Type B pancreatic cell (in vitro differentiated cells): ENCODE data around the gene SAAL1. TPM values are rescaled to one million over a fixed set of nuclear protein-coding genes. Genes with fewer than 3 reads are reported as not detected.
A peak's percentile ranks its signal among the peaks of the same experiment; 100 is the strongest.

Experiments used
- DNase-seq: peaks from one replicate; pipeline ENCODE4 v3.0.0; 2021; ENCODE audit warnings: mixed read lengths; ENCODE audit not compliant: unreplicated experiment; ENCODE audit errors: extremely low spot score
- H3K27ac Mint-ChIP-seq: 2 replicates; pipeline ENCODE4 v1.8.0; 2021; ENCODE audit warnings: mild to moderate bottlenecking, mixed read lengths
- H3K27me3 Mint-ChIP-seq: 2 replicates; pipeline ENCODE4 v1.8.0; 2021; ENCODE audit warnings: mixed read lengths
- H3K36me3 Mint-ChIP-seq: 2 replicates; pipeline ENCODE4 v1.8.0; 2021; ENCODE audit warnings: mixed read lengths
- H3K4me1 Mint-ChIP-seq: one replicate; pipeline ENCODE4 v1.8.0; 2021; ENCODE audit warnings: mixed read lengths; ENCODE audit not compliant: unreplicated experiment
- H3K4me3 Mint-ChIP-seq: 2 replicates; pipeline ENCODE4 v1.8.0; 2021; ENCODE audit warnings: mild to moderate bottlenecking, mixed read lengths
- H3K9me3 Mint-ChIP-seq: 2 replicates; pipeline ENCODE4 v1.8.0; 2021; ENCODE audit warnings: mixed read lengths
- CTCF ChIP-seq: fragments of 200-600 bp; sonication (generic); conservative IDR thresholded peaks from 2 replicates; pipeline ENCODE4 v1.5.0; 2021; ENCODE audit warnings: antibody characterized with exemption, mild to moderate bottlenecking
- total RNA-seq: library from RNA; stranded (reverse); gene quantifications from 2 replicates; pipeline ENCODE4 v1.2.1, GENCODE V29; 2021; ENCODE audit warnings: low replicate concordance

Gene SAAL1
- total RNA-seq, 1 donor from 2014 or later, result 29.9 TPM

- no peak overlapping the region for H3K4me3 Mint-ChIP-seq
- H3K9me3 Mint-ChIP-seq, result no peaks in the 10 kb centered on the region
- H3K36me3 Mint-ChIP-seq, result no peaks in the 10 kb centered on the region
- TF ChIP-seq CTCF, result peak; percentile 94
- H3K27me3 Mint-ChIP-seq, result peaks cover 65% of the 10 kb centered on the region
- H3K4me1 Mint-ChIP-seq, result no peaks in the 10 kb centered on the region
- no peak overlapping the region for H3K27ac Mint-ChIP-seq
- peak; percentile 74 for DNase-seq
These were observed 9.7 kb upstream of the SAAL1 start for GRCh38 chr11:18115360-18116127.

- H3K27me3 Mint-ChIP-seq, result peaks cover 62% of the 10 kb centered on the region
- no peaks in the 10 kb centered on the region for H3K9me3 Mint-ChIP-seq
- H3K36me3 Mint-ChIP-seq, result no peaks in the 10 kb centered on the region
- DNase-seq, result no peak
- no peaks in the 10 kb centered on the region for H3K4me1 Mint-ChIP-seq
- no peak for TF ChIP-seq CTCF
- no peak overlapping the region for H3K27ac Mint-ChIP-seq
- no peak overlapping the region for H3K4me3 Mint-ChIP-seq
These were observed 5.1 kb upstream of the SAAL1 start for GRCh38 chr11:18111005-18111404.

GRCh38 chr11:18108254-18108653, 2.4 kb upstream of the SAAL1 start:
- Mint-ChIP-seq H3K4me3 (peak overlapping the region; percentile 34), H3K27me3 (peaks cover 37% of the 10 kb centered on the region), H3K4me1 (peaks cover 9% of the 10 kb centered on the region), H3K36me3 (peaks cover under 1% of the 10 kb centered on the region), H3K9me3 (no peaks in the 10 kb centered on the region), H3K27ac (no peak overlapping the region)
- DNase-seq, result no peak
- no peak for TF ChIP-seq CTCF

- H3K4me3 Mint-ChIP-seq, result peak overlapping the region; percentile 93
- TF ChIP-seq CTCF, result no peak
- peaks cover 8% of the 10 kb centered on the region for H3K36me3 Mint-ChIP-seq
- no peak overlapping the region for H3K27ac Mint-ChIP-seq
- H3K27me3 Mint-ChIP-seq, result peaks cover 24% of the 10 kb centered on the region
- peaks cover 9% of the 10 kb centered on the region for H3K4me1 Mint-ChIP-seq
- H3K9me3 Mint-ChIP-seq, result no peaks in the 10 kb centered on the region
- DNase-seq, result no peak
These were observed 806 bp upstream of the SAAL1 start for GRCh38 chr11:18106688-18107087.

GRCh38 chr11:18105086-18105801, 638 bp downstream of the SAAL1 start:
- Mint-ChIP-seq H3K27ac (peak overlapping the region; percentile 79), H3K9me3 (no peaks in the 10 kb centered on the region)
- no peak for DNase-seq

More at GRCh38 chr11:18105086-18105801, 638 bp downstream of the SAAL1 start:
- H3K36me3 Mint-ChIP-seq, result peaks cover 14% of the 10 kb centered on the region
- no peak for TF ChIP-seq CTCF
- peak overlapping the region; percentile 93 for H3K4me3 Mint-ChIP-seq
- H3K27me3 Mint-ChIP-seq, result peaks cover 11% of the 10 kb centered on the region
- H3K4me1 Mint-ChIP-seq, result peaks cover 9% of the 10 kb centered on the region
